Choroid plexus epithelial cell (primary cell): ENCODE results near the gene LGALS7.

Source experiments
- DNase-seq: peaks from one replicate; pipeline ENCODE4 v3.0.0-alpha.2; 2010; ENCODE audit warnings: low read depth
- H3K4me3 ChIP-seq: 2 replicates; pipeline ENCODE4 v1.5.1; 2011; ENCODE audit warnings: low read depth, mild to moderate bottlenecking, control low read depth, low read length, moderate library complexity
- TF ChIP-seq, protein P1 (sequence below): conservative IDR thresholded peaks from 2 replicates; pipeline ENCODE4 v1.5.1; 2011; ENCODE audit warnings: low read depth, mild to moderate bottlenecking, control low read depth, inconsistent platforms, low read length, moderate library complexity

The LGALS7 gene

DNA sequence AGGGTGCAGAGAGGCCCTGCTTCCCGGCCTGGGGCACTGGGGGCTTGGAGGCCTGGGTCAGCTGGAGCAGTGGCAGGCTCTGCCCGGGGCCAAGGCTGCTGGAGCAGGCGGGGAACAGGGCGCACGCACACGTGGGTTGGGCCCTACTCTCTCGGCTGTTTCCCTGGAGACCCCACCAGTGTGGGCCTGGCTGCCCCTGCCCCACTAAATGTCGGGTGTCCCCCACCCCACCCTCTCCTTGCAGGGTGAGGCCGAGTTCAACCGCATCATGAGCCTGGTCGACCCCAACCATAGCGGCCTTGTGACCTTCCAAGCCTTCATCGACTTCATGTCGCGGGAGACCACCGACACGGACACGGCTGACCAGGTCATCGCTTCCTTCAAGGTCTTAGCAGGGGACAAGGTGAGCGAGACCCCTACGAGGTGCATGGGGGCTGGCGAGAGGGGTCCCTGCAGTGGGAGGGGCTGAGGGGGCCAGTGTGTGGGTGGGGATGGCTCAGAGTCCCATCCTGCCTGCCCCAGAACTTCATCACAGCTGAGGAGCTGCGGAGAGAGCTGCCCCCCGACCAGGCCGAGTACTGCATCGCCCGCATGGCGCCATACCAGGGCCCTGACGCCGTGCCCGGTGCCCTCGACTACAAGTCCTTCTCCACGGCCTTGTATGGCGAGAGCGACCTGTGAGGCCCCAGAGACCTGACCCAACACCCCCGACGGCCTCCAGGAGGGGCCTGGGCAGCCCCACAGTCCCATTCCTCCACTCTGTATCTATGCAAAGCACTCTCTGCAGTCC lies 44.4 kb downstream of the LGALS7 start:
- no peak overlapping the region for H3K4me3 ChIP-seq
- DNase-seq, result no peak
- TF ChIP-seq, protein P1, sequence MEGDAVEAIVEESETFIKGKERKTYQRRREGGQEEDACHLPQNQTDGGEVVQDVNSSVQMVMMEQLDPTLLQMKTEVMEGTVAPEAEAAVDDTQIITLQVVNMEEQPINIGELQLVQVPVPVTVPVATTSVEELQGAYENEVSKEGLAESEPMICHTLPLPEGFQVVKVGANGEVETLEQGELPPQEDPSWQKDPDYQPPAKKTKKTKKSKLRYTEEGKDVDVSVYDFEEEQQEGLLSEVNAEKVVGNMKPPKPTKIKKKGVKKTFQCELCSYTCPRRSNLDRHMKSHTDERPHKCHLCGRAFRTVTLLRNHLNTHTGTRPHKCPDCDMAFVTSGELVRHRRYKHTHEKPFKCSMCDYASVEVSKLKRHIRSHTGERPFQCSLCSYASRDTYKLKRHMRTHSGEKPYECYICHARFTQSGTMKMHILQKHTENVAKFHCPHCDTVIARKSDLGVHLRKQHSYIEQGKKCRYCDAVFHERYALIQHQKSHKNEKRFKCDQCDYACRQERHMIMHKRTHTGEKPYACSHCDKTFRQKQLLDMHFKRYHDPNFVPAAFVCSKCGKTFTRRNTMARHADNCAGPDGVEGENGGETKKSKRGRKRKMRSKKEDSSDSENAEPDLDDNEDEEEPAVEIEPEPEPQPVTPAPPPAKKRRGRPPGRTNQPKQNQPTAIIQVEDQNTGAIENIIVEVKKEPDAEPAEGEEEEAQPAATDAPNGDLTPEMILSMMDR, result no peak

DNA sequence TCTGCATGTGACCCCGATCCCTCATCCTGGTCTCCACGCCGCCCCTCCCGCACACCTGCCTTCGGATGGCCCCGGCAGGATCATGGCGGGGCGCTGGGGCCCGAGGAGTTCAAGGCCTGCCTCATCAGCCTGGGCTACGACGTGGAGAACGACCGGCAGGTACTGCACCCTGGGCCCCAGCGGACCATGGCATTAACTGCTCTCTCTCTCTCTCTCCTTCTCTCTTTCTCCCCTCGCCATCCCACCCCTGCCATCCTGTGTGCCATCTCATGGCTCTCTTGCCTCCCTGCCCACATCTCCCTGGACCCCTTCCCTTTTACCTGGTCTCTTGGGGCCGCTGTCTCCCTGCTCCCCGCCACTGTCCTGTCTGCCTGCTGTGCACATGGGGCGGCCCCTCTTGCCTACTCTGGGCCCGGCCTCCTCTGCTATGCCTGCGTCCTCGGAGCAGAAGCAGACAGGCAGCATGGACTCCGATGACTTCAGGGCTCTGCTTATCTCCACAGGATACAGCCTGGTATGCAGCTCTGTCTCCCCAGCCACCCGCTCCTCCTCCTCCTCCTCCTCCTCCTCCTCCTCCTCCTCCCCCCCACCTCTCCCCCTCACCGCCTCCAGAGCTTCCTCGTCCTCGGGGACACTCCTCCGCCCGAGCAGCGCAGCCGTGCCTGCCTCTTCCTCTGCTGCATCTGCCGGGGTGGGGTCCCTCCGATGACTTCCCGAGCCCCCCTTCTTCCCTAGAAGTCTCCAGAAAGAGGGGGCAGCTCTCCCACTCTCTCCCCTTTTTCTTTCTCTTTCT lies 45.3 kb downstream of the LGALS7 start:
- no peak overlapping the region for H3K4me3 ChIP-seq
- peak; percentile 63 for DNase-seq
- TF ChIP-seq, protein P1, result no peak

DNA sequence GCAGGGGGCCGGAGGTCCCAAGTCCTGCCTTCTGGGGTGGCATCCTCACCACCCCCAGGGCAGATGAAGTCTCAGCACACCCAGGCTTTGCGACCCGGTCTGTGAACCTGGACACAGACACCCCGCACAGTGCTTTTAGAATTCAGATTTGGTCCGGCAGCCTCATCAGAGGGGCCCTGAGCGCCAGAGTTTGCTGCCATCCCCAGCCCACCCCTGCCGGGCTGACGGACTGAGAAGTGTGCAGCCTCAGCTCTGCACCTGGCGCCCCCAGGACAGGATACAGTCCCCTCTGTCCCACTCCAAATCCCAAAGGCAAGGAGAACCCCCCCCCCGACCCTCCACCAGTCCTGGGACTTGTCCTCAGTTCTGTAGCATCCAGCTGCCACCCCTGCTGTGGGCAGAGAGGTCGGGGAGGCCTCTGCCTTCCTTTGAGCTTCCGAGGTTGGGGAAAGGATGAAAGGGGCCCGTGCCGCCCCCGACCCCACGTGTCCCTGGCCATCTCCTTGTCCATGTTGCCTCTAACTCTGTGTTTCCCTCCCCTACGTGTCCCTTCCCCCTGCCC lies 45.9 kb downstream of the LGALS7 start:
- TF ChIP-seq, protein P1, result no peak
- DNase-seq, result no peak
- H3K4me3 ChIP-seq, result no peak overlapping the region

DNA sequence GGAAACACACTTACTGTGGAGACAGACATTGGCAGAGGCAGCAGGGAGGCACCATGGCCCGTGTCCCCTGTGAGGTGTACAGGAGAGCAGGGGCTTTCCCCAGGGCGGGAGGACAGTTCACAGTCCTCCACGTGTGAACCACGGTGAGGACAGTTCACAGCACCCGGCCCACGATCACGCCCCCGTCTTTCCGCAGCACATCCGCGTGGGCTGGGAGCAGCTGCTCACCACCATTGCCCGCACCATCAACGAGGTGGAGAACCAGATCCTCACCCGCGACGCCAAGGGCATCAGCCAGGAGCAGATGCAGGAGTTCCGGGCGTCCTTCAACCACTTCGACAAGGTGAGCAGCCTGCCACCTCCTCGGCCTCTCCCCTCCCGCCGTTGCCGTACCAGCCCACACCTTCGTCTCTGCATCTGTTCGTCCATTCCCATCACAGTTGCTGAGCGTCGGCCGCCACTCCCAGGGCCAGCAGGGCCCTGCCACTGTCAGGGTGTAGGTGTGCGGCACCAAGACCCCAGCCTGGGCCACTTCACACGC lies 46.5 kb downstream of the LGALS7 start:
- TF ChIP-seq, protein P1, result no peak
- H3K4me3 ChIP-seq, result no peak overlapping the region
- DNase-seq, result no peak

DNA sequence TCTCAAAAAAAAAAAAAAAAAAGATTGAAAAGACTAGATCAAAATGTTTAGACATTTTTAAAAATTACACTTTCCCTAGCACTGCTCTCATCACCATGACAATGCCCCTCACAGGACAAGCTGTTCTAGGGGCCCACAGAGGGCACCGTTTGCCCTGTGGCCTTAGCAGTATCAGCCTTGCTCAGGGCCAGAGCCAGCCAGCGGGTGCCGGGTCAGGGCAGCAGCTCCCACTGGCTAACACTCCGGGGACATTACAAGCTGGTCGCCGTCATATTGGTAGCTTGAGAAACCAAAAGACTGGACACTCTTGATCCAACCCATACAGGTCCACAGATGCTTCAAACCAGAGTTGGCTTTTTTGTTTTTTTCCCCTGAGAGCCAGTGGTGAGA lies 47.0 kb downstream of the LGALS7 start:
- DNase-seq, result no peak
- TF ChIP-seq, protein P1, result no peak
- no peak overlapping the region for H3K4me3 ChIP-seq

DNA sequence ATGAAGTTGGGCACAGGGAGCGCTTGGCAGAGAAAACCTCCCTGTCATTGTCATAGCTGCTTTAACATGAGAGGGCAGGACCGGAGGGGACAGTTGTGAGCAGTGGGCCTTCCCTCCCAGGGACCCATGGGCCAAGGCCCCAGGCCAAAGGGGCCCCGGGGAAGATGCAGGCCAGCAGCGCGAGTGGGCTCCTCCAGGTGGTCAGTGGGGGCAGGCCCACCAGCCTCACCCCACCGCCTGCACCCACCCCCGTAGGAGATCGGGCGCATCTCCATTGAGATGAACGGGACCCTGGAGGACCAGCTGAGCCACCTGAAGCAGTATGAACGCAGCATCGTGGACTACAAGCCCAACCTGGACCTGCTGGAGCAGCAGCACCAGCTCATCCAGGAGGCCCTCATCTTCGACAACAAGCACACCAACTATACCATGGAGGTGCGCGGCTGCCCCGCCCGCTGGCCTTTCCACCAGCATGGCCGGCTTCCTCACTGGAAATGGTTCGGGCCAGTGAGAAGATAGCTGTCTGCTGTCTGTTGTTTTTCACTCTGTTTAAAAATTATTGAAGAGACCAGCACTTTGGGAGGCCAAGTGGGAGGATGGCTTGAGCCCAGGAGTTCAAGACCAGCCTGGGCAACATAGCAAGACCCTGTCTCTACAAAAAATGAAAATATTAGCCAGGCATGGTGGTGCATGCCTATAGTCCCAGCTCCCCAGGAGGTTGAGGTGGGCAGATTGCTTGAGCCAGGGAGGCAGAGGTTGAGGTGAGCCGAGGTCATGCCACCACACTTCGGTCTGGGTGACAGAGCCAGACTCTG lies 47.6 kb downstream of the LGALS7 start:
- no peak for DNase-seq
- no peak overlapping the region for H3K4me3 ChIP-seq
- TF ChIP-seq, protein P1, result no peak
